Activated CD8-positive, alpha-beta memory T cell treated with anti-CD3 and anti-CD28 coated beads, Interleukin-2, amount 10 ng/mL, durations not matched to agents 7 days and 5 days (primary cell): ENCODE measurements around the gene NIPBL. TPM values are rescaled to one million over a fixed set of nuclear protein-coding genes. Genes with fewer than 3 reads are reported as not detected.

ENCODE experiments used
- ATAC-seq: fragments of 150-1000 bp; cut with Tn5 transposase; one replicate; pipeline ENCODE4 v1.10.0; 2021; ENCODE audit warnings: moderate library complexity
- CTCF ChIA-PET: fragments of 350-600 bp; sonication (Branson Sonifier 250); formaldehyde crosslinking; loops from one replicate; lab custom pipeline; 2021; ENCODE audit warnings: antibody characterized with exemption; lab: Charles Lee
- DNase-seq: peaks from one replicate; pipeline ENCODE4 v3.0.0-alpha.2; 2020
- H3K27ac Mint-ChIP-seq: one replicate; pipeline ENCODE4 v1.8.0; 2021; ENCODE audit warnings: mild to moderate bottlenecking, mixed read lengths
- H3K27me3 Mint-ChIP-seq: one replicate; pipeline ENCODE4 v1.8.0; 2021; ENCODE audit warnings: mixed read lengths
- H3K36me3 Mint-ChIP-seq: one replicate; pipeline ENCODE4 v1.8.0; 2021; ENCODE audit warnings: mild to moderate bottlenecking, mixed read lengths
- H3K4me1 Mint-ChIP-seq: one replicate; pipeline ENCODE4 v1.8.0; 2021; ENCODE audit warnings: mixed read lengths
- H3K4me3 Mint-ChIP-seq: one replicate; pipeline ENCODE4 v1.8.0; 2021; ENCODE audit warnings: mild to moderate bottlenecking, moderate library complexity, mixed read lengths
- H3K9me3 Mint-ChIP-seq: one replicate; pipeline ENCODE4 v1.8.0; 2022; ENCODE audit warnings: low read depth, mixed read lengths
- total RNA-seq, 2 experiments: library from RNA; stranded (reverse); gene quantifications; one replicate each; pipeline ENCODE4 v1.2.3, GENCODE V29; 2021

The NIPBL gene
- total RNA-seq, 2 experiments from 2014 or later = 56.8 to 57.1 TPM

GRCh38 chr5:36948650-36949049 lies 72.1 kb downstream of the NIPBL start:
- no peak for ATAC-seq
- Mint-ChIP-seq H3K4me3 (no peak overlapping the region), H3K4me1 (peaks cover 4% of the 10 kb centered on the region), H3K9me3 (no peaks in the 10 kb centered on the region), H3K36me3 (no peaks in the 10 kb centered on the region), H3K27me3 (no peaks in the 10 kb centered on the region), H3K27ac (no peak overlapping the region)
- no peak for DNase-seq
- CTCF ChIA-PET = no interaction called here

- Mint-ChIP-seq H3K4me3 (no peak overlapping the region), H3K4me1 (peaks cover 4% of the 10 kb centered on the region), H3K27me3 (no peaks in the 10 kb centered on the region), H3K27ac (no peak overlapping the region), H3K9me3 (no peaks in the 10 kb centered on the region), H3K36me3 (no peaks in the 10 kb centered on the region)
- ATAC-seq = no peak
- DNase-seq = no peak
- CTCF ChIA-PET = no interaction called here
Observed at GRCh38 chr5:36949593-36949992, 73.0 kb downstream of the NIPBL start.

DNA sequence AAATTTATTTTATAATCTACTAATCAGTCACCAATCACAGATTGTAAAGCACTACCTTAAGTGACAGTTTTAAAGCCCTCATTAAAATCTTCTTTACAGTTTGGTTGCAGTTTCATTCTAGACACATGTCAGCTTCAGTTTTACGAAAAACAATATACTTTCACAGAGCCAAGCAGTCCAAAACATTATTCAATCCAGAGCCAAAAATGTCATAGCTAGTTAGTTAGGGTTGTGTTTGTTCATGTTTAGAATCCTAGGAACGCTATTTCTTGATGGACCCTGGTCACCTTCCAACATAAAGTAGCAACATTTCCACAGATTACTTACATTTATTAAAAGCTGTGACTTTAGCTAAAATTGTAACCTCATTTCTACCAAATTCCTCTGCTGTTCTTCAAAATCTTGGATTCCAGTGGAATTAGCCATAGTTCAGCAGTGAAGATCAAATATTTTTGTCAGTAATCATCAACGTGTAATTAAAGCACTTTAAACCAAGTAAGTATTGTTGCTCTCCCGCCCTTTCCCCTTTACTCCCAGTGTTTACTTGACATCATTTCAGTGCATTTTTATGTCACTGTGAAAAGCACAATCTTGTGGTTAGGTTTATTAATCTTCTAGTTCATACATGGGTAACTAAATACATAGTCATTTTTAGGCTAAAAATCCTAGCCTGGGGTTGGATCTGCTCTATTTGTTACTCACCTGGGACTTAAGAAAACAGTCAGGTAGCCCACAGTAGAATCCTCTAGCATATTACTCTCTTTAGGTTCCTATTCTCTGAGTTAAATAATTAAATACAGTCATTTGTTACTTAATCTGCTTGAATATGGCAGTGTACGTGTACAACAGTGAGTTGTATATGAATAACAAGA lies 74.3 kb downstream of the NIPBL start:
- no peak for DNase-seq
- Mint-ChIP-seq H3K9me3 (no peaks in the 10 kb centered on the region), H3K4me3 (no peak overlapping the region), H3K4me1 (peaks cover 4% of the 10 kb centered on the region), H3K27me3 (no peaks in the 10 kb centered on the region), H3K36me3 (peaks cover 4% of the 10 kb centered on the region), H3K27ac (no peak overlapping the region)
- no peak for ATAC-seq
- CTCF ChIA-PET = no interaction called here

GRCh38 chr5:36953043-36953442 lies 76.5 kb downstream of the NIPBL start:
- ATAC-seq (no peak), DNase-seq (no peak)
- Mint-ChIP-seq H3K36me3 (peaks cover 14% of the 10 kb centered on the region), H3K9me3 (no peaks in the 10 kb centered on the region), H3K4me1 (peaks cover 2% of the 10 kb centered on the region), H3K4me3 (no peak overlapping the region), H3K27me3 (no peaks in the 10 kb centered on the region), H3K27ac (no peak overlapping the region)
- CTCF ChIA-PET = no interaction called here

GRCh38 chr5:36957953-36958537 lies 81.5 kb downstream of the NIPBL start:
- no peak overlapping the region for H3K4me3 Mint-ChIP-seq
- H3K9me3 Mint-ChIP-seq = no peaks in the 10 kb centered on the region
- H3K4me1 Mint-ChIP-seq = no peaks in the 10 kb centered on the region
- CTCF ChIA-PET = interaction anchor here (1.1 kb wide), 1 partner anchor 12 kb away, joined by 3 read pairs; no protein-coding TSS in a partner anchor
- ATAC-seq (no peak), DNase-seq (no peak)
- no peak overlapping the region for H3K27ac Mint-ChIP-seq
- H3K36me3 Mint-ChIP-seq = peaks cover 23% of the 10 kb centered on the region
- H3K27me3 Mint-ChIP-seq = no peaks in the 10 kb centered on the region

GRCh38 chr5:36958612-36959011 lies 82.0 kb downstream of the NIPBL start:
- no peak for DNase-seq
- H3K27me3 Mint-ChIP-seq = no peaks in the 10 kb centered on the region
- peaks cover 23% of the 10 kb centered on the region for H3K36me3 Mint-ChIP-seq
- ATAC-seq = no peak
- H3K9me3 Mint-ChIP-seq = no peaks in the 10 kb centered on the region
- H3K27ac Mint-ChIP-seq = no peak overlapping the region
- H3K4me3 Mint-ChIP-seq = no peak overlapping the region
- CTCF ChIA-PET = interaction anchor here (1.1 kb wide), 1 partner anchor 12 kb away, joined by 3 read pairs; no protein-coding TSS in a partner anchor
- no peaks in the 10 kb centered on the region for H3K4me1 Mint-ChIP-seq

DNA sequence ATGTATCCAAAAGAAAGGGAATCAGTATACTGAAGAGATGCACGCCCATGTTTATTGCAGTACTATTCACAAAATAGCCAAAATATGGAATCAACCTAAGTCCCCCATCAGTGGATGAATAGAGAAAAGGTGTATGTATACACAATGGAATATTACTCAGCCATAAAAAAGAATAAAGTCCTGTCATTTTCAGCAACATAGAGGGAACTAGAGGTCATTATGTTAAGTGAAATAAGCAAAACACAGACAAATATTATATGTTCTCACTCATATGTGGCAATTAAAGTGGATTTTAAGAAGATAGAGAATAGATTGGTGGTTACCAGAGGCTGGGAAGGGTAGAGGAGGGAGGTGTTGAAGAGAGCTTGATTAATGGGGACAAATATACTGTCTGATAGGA lies 88.6 kb downstream of the NIPBL start:
- ATAC-seq (no peak), DNase-seq (no peak)
- Mint-ChIP-seq H3K4me3 (no peak overlapping the region), H3K36me3 (peaks cover 29% of the 10 kb centered on the region), H3K4me1 (no peaks in the 10 kb centered on the region), H3K27me3 (no peaks in the 10 kb centered on the region), H3K9me3 (no peaks in the 10 kb centered on the region), H3K27ac (no peak overlapping the region)
- CTCF ChIA-PET = no interaction called here

GRCh38 chr5:36969700-36970395 lies 93.3 kb downstream of the NIPBL start:
- Mint-ChIP-seq H3K4me1 (no peaks in the 10 kb centered on the region), H3K36me3 (peaks cover 31% of the 10 kb centered on the region), H3K27me3 (no peaks in the 10 kb centered on the region), H3K27ac (no peak overlapping the region), H3K9me3 (no peaks in the 10 kb centered on the region), H3K4me3 (no peak overlapping the region)
- CTCF ChIA-PET = no interaction called here
- DNase-seq = no peak
- ATAC-seq = no peak

DNA sequence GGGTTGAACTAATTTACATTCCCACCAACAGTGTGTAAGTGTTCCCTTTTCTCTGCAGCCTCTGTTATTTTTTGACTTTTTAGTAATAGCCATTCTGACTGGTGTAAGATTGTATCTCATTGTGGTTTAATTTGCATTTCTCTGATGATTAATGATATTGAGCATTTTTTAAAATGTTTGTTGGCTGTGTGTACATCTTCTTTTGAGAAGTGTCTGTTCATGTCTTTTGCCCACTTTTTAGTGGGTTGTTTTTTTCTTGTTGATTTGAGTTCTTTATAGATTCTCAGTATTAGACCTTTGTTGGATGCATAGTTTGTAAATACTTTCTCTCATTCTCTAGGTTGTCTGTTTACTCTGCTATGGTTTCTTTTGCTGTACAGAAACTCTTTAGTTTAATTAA lies 101.6 kb downstream of the NIPBL start:
- H3K4me3 Mint-ChIP-seq = no peak overlapping the region
- peaks cover 55% of the 10 kb centered on the region for H3K36me3 Mint-ChIP-seq
- peaks cover 5% of the 10 kb centered on the region for H3K4me1 Mint-ChIP-seq
- ATAC-seq (no peak), DNase-seq (no peak)
- CTCF ChIA-PET = no interaction called here
- H3K9me3 Mint-ChIP-seq = no peaks in the 10 kb centered on the region
- H3K27me3 Mint-ChIP-seq = no peaks in the 10 kb centered on the region
- H3K27ac Mint-ChIP-seq = no peak overlapping the region

- Mint-ChIP-seq H3K27ac (no peak overlapping the region), H3K4me3 (no peak overlapping the region), H3K9me3 (no peaks in the 10 kb centered on the region), H3K4me1 (peaks cover 8% of the 10 kb centered on the region), H3K36me3 (peaks cover 54% of the 10 kb centered on the region), H3K27me3 (no peaks in the 10 kb centered on the region)
- CTCF ChIA-PET = no interaction called here
- ATAC-seq (no peak), DNase-seq (no peak)
Observed at GRCh38 chr5:36982146-36982545, 105.6 kb downstream of the NIPBL start.

- H3K4me1 Mint-ChIP-seq = peaks cover 3% of the 10 kb centered on the region
- H3K27ac Mint-ChIP-seq = no peak overlapping the region
- CTCF ChIA-PET = no interaction called here
- H3K9me3 Mint-ChIP-seq = no peaks in the 10 kb centered on the region
- H3K36me3 Mint-ChIP-seq = peaks cover 33% of the 10 kb centered on the region
- DNase-seq (no peak), ATAC-seq (no peak)
- no peaks in the 10 kb centered on the region for H3K27me3 Mint-ChIP-seq
- H3K4me3 Mint-ChIP-seq = no peak overlapping the region
Observed at GRCh38 chr5:36985387-36985786, 108.8 kb downstream of the NIPBL start.

GRCh38 chr5:36988396-36988795 lies 111.8 kb downstream of the NIPBL start:
- Mint-ChIP-seq H3K27me3 (no peaks in the 10 kb centered on the region), H3K4me1 (peaks cover 6% of the 10 kb centered on the region), H3K9me3 (no peaks in the 10 kb centered on the region), H3K27ac (no peak overlapping the region), H3K4me3 (no peak overlapping the region), H3K36me3 (peaks cover 27% of the 10 kb centered on the region)
- CTCF ChIA-PET = no interaction called here
- ATAC-seq (no peak), DNase-seq (no peak)

- Mint-ChIP-seq H3K4me1 (no peaks in the 10 kb centered on the region), H3K36me3 (peaks cover 38% of the 10 kb centered on the region), H3K27ac (no peak overlapping the region), H3K9me3 (no peaks in the 10 kb centered on the region), H3K27me3 (no peaks in the 10 kb centered on the region), H3K4me3 (no peak overlapping the region)
- CTCF ChIA-PET = no interaction called here
- DNase-seq (no peak), ATAC-seq (no peak)
Observed at GRCh38 chr5:36998578-36998977, 122.0 kb downstream of the NIPBL start.
